H1 (cell line): Measurements from ENCODE around the gene REG1A. TPM values are rescaled to one million over a fixed set of nuclear protein-coding genes. Genes with fewer than 3 reads are reported as not detected.

Experiments
- CTCF ChIA-PET: fragments of 300-600 bp; sonication (Branson Sonifier 250); formaldehyde crosslinking; loops from one replicate; lab custom pipeline; 2021; ENCODE audit not compliant: partially characterized antibody; lab: Charles Lee
- POLR2A ChIA-PET: fragments of 300-600 bp; sonication (Branson Sonifier 250); formaldehyde crosslinking; loops from one replicate; lab custom pipeline; 2021; ENCODE audit warnings: inconsistent platforms; ENCODE audit not compliant: partially characterized antibody; lab: Charles Lee
- DNase-seq, 2 experiments: peaks; one replicate each; pipeline versions ENCODE4 v3.0.0 to v3.0.0-alpha.2; 2010 to 2022; ENCODE audit warnings: low spot score in 2 of 2, low read depth in 1 of 2, mixed read lengths in 1 of 2
- FAIRE-seq: peaks from 2 replicates; lab custom pipeline; 2011; peaks lifted over from hg19 to GRCh38; lab: Jason Lieb, UNC
- H2AFZ ChIP-seq: 2 replicates; pipeline ENCODE4 v1.8.1; 2012; ENCODE audit warnings: low read length, inconsistent platforms
- H2AK5ac ChIP-seq: 2 replicates; pipeline ENCODE4 v1.6.1; 2013; ENCODE audit warnings: low read depth, low read length
- H2BK120ac ChIP-seq: replicated peaks from 2 replicates; pipeline ENCODE3; 2013; ENCODE audit warnings: low read depth, low read length, inconsistent platforms
- H2BK12ac ChIP-seq: 2 replicates; pipeline ENCODE4 v1.6.1; 2013; ENCODE audit warnings: low read depth, low read length
- H2BK15ac ChIP-seq: 2 replicates; pipeline ENCODE4 v1.6.1; 2013; ENCODE audit warnings: low read length
- H2BK20ac ChIP-seq: 2 replicates; pipeline ENCODE4 v1.6.1; 2013; ENCODE audit warnings: low read length
- H2BK5ac ChIP-seq: 2 replicates; pipeline ENCODE4 v1.6.1; 2013; ENCODE audit warnings: low read depth, low read length
- H3K14ac ChIP-seq: 2 replicates; pipeline ENCODE4 v1.6.1; 2013; ENCODE audit warnings: inconsistent platforms; ENCODE audit not compliant: insufficient read length
- H3K18ac ChIP-seq: 2 replicates; pipeline ENCODE4 v1.6.1; 2013; ENCODE audit warnings: low read length; ENCODE audit errors: extremely low read depth
- H3K23ac ChIP-seq: 2 replicates; pipeline ENCODE4 v1.6.1; 2013; ENCODE audit warnings: inconsistent platforms; ENCODE audit not compliant: insufficient read length
- H3K23me2 ChIP-seq: 2 replicates; pipeline ENCODE4 v1.6.1; 2013; ENCODE audit warnings: low read depth, low read length
- H3K27ac ChIP-seq: 2 replicates; pipeline ENCODE4 v1.6.1; 2011; ENCODE audit warnings: low read depth, low read length, inconsistent platforms
- H3K27me3 ChIP-seq, 4 experiments: replicated peaks in 1 of 4; 1 replicate in 1 of 4; 2 replicates in 3 of 4; pipeline versions ENCODE4 v1.6.1 to v1.8.1; 2011 to 2013; ENCODE audit warnings: low read length in 3 of 4, mild to moderate bottlenecking in 3 of 4, inconsistent platforms in 2 of 4, mixed read lengths in 2 of 4, moderate library complexity in 1 of 4; ENCODE audit not compliant: control insufficient read depth in 3 of 4, insufficient read depth in 3 of 4; ENCODE audit errors: extremely low read depth in 1 of 4
- H3K36me3 ChIP-seq, 4 experiments: 2 replicates each; pipeline versions ENCODE4 v1.6.1 to v1.8.1; 2011 to 2013; ENCODE audit warnings: mild to moderate bottlenecking in 4 of 4, low read length in 3 of 4, moderate library complexity in 2 of 4, control low read depth in 1 of 4, inconsistent platforms in 1 of 4; ENCODE audit not compliant: insufficient read depth in 4 of 4, control insufficient read depth in 2 of 4
- H3K4ac ChIP-seq: replicated peaks from 2 replicates; pipeline ENCODE3; 2013; ENCODE audit warnings: low read length, low read depth, mixed read lengths, inconsistent platforms; ENCODE audit not compliant: insufficient read length
- H3K4me1 ChIP-seq, 4 experiments: replicated peaks in 1 of 4; 1 replicate in 1 of 4; 2 replicates in 3 of 4; pipeline versions ENCODE4 v1.6.1 to v1.8.1; 2011 to 2013; ENCODE audit warnings: low read length in 3 of 4, inconsistent platforms in 2 of 4, mixed read lengths in 1 of 4; ENCODE audit not compliant: insufficient read depth in 4 of 4, control insufficient read depth in 3 of 4
- H3K4me2 ChIP-seq, 2 experiments: 2 replicates each; pipeline versions ENCODE4 v1.6.1 to v1.8.1; 2011 to 2013; ENCODE audit warnings: low read depth in 2 of 2, low read length in 2 of 2, control low read depth in 1 of 2, inconsistent platforms in 1 of 2, mild to moderate bottlenecking in 1 of 2; ENCODE audit not compliant: insufficient read depth in 1 of 2
- H3K4me3 ChIP-seq, 4 experiments: fragments of 200-600, 300-600 bp in 1 of 4; sonication (generic), shearing (Covaris generic), sonication (Bioruptor Twin) in 1 of 4; 2 replicates each; pipeline versions ENCODE4 v1.5.1 to v1.8.1; 2011 to 2016; ENCODE audit warnings: low read length in 4 of 4, low read depth in 3 of 4, control low read depth in 2 of 4, inconsistent platforms in 2 of 4, mild to moderate bottlenecking in 2 of 4, mixed read lengths in 1 of 4, moderate library complexity in 1 of 4; ENCODE audit not compliant: insufficient read depth in 2 of 4; ENCODE audit errors: extremely low read depth in 1 of 4
- H3K56ac ChIP-seq: replicated peaks from 2 replicates; pipeline ENCODE3; 2013; ENCODE audit warnings: low read depth, mild to moderate bottlenecking, mixed read lengths, low read length, inconsistent platforms; ENCODE audit not compliant: insufficient read length
- H3K79me1 ChIP-seq: 2 replicates; pipeline ENCODE4 v1.6.1; 2013; ENCODE audit warnings: low read depth, low read length, control low read depth
- H3K79me2 ChIP-seq, 2 experiments: 2 replicates each; pipeline versions ENCODE4 v1.6.1 to v1.8.1; 2012 to 2013; ENCODE audit warnings: low read length in 2 of 2, mild to moderate bottlenecking in 2 of 2, inconsistent platforms in 1 of 2; ENCODE audit not compliant: insufficient read depth in 2 of 2, control insufficient read depth in 1 of 2
- H3K9ac ChIP-seq, 4 experiments: replicated peaks in 1 of 4; 1 replicate in 1 of 4; 2 replicates in 3 of 4; pipeline versions ENCODE4 v1.6.1 to v1.8.1; 2011 to 2013; ENCODE audit warnings: low read depth in 3 of 4, low read length in 3 of 4, control low read depth in 2 of 4, mild to moderate bottlenecking in 2 of 4, moderate library complexity in 2 of 4, inconsistent platforms in 1 of 4; ENCODE audit errors: extremely low read depth in 1 of 4
- H3K9me3 ChIP-seq, 2 experiments: 2 replicates each; pipeline versions ENCODE4 v1.6.1 to v1.8.1; 2012 to 2013; ENCODE audit warnings: mild to moderate bottlenecking in 2 of 2, moderate library complexity in 2 of 2, control low read depth in 1 of 2, inconsistent platforms in 1 of 2, low read depth in 1 of 2, low read length in 1 of 2, mixed read lengths in 1 of 2; ENCODE audit not compliant: insufficient read depth in 2 of 2
- H4K20me1 ChIP-seq, 2 experiments: replicated peaks in 1 of 2; 2 replicates each; pipeline versions ENCODE3 to v1.8.1; 2011 to 2013; ENCODE audit warnings: inconsistent platforms in 2 of 2, low read length in 2 of 2, mild to moderate bottlenecking in 1 of 2; ENCODE audit not compliant: insufficient read depth in 2 of 2, control insufficient read depth in 1 of 2
- H4K5ac ChIP-seq: 2 replicates; pipeline ENCODE4 v1.6.1; 2013; ENCODE audit warnings: low read length, low read depth, mixed read lengths, inconsistent platforms; ENCODE audit not compliant: insufficient read length
- H4K8ac ChIP-seq: 2 replicates; pipeline ENCODE4 v1.8.0; 2013; ENCODE audit warnings: mild to moderate bottlenecking, moderate library complexity, low read length, inconsistent platforms; ENCODE audit not compliant: insufficient read depth; ENCODE audit errors: extremely low read depth
- H4K91ac ChIP-seq: replicated peaks from 2 replicates; pipeline ENCODE3; 2013; ENCODE audit warnings: low read length, mixed read lengths, inconsistent platforms; ENCODE audit not compliant: insufficient read length
- BRCA1 ChIP-seq: IDR thresholded peaks from 2 replicates; pipeline ENCODE4 v1.6.1; 2012; ENCODE audit warnings: low read depth, low read length, improper control_type of control experiment
- GTF2F1 ChIP-seq: IDR thresholded peaks from 2 replicates; pipeline ENCODE4 v1.6.1; 2012; ENCODE audit warnings: low read depth, low read length, improper control_type of control experiment, borderline replicate concordance
- MAX ChIP-seq: IDR thresholded peaks from 2 replicates; pipeline ENCODE4 v1.6.1; 2012; ENCODE audit warnings: inconsistent platforms
- PHF8 ChIP-seq: fragments of 200-600 bp; sonication (generic); conservative IDR thresholded peaks from 2 replicates; pipeline ENCODE4 v1.7.1; 2012; ENCODE audit warnings: low read depth, mild to moderate bottlenecking, inconsistent platforms, low read length, moderate library complexity
- POLR2A ChIP-seq, 2 experiments: IDR thresholded peaks; 1 replicate in 1 of 2; 2 replicates in 1 of 2; pipeline ENCODE4 v1.6.1; 2011; ENCODE audit warnings: low read depth in 2 of 2, low read length in 2 of 2, mild to moderate bottlenecking in 2 of 2; ENCODE audit errors: control extremely low read depth in 1 of 2
- TAF1 ChIP-seq: IDR thresholded peaks from 2 replicates; pipeline ENCODE4 v1.6.1; 2011; ENCODE audit warnings: mild to moderate bottlenecking, low read depth, low read length
- TCF12 ChIP-seq: IDR thresholded peaks from 2 replicates; pipeline ENCODE4 v1.6.1; 2011; ENCODE audit warnings: low read depth, mild to moderate bottlenecking, low read length
- TEAD4 ChIP-seq: IDR thresholded peaks from 2 replicates; pipeline ENCODE4 v1.6.1; 2012; ENCODE audit warnings: low read depth, low read length, inconsistent platforms, mixed read lengths
- WGBS, 2 experiments: shearing (Covaris generic) in 1 of 2; methylation state at CpG; one replicate each; pipeline versions ENCODE4 v1.1.6 to v1.1.7; 2013 to 2015; ENCODE audit warnings: low lambda C conversion rate in 2 of 2, mixed read lengths in 2 of 2, inconsistent platforms in 1 of 2, low coverage in 1 of 2, missing lambda C conversion rate in 1 of 2; ENCODE audit not compliant: insufficient replicate concordance in 2 of 2, insufficient coverage in 1 of 2, insufficient read length in 1 of 2; ENCODE audit errors: extremely low coverage in 1 of 2, missing lambda C conversion rate in 1 of 2; 5-methylcytosine and 5-hydroxymethylcytosine counted together
- polyA plus RNA-seq, 7 experiments: library from polyadenylated mRNA; depleted of rRNA in 3 of 7; stranded (reverse) in 5 of 7; unstranded in 2 of 7; fragments of >200 nt in 5 of 7; fragments of 200-250 nt in 2 of 7; gene quantifications; 1 replicate in 5 of 7; 2 replicates in 1 of 7; 4 replicates in 1 of 7; pipeline versions ENCODE4 v1.2.1 to v1.2.3, GENCODE V29; 2011 to 2013; ENCODE audit warnings: missing spikeins in 2 of 7, mixed read lengths in 2 of 7
- total RNA-seq: library from RNA; stranded (reverse); fragmentation: NEBNext Ultra II Directional; extraction: Animal tissue kit (Norgen Biotek cat#: 25700); gene quantifications from 2 replicates; pipeline ENCODE4 v1.2.1, GENCODE V29; 2021

REG1A gene
- total and polyA plus RNA-seq, 2 of the 8 experiments (the other 6 are each of a cell fraction or from before 2014, with no cell fraction given): not detected

GRCh38 chr2:79082987-79083386 lies 37.3 kb upstream of the REG1A start:
- WGBS, 2 experiments: 94% methylated on average over 4 of the region's 5 CpGs; no CpG with 5 or more reads in 1 of the 2 experiments
- Histone ChIP-seq H3K36me3 (no peaks in the 10 kb centered on the region), H3K27ac (no peak overlapping the region), H2BK120ac (no peak overlapping the region), H2BK12ac (no peak overlapping the region), H3K9me3 (no peaks in the 10 kb centered on the region), H2AFZ (no peak overlapping the region), H3K9ac (no peak overlapping the region), H3K4me3 (no peak overlapping the region), H3K27me3 (no peaks in the 10 kb centered on the region), H3K23me2 (no peaks in the 10 kb centered on the region), H3K18ac (no peak overlapping the region), H4K5ac (no peak overlapping the region), H4K91ac (no peak overlapping the region), H4K20me1 (no peaks in the 10 kb centered on the region), H3K79me1 (no peaks in the 10 kb centered on the region), H2BK5ac (no peak overlapping the region), H3K4me2 (no peak overlapping the region), H2BK20ac (no peak overlapping the region), H3K23ac (no peak overlapping the region), H3K14ac (no peak overlapping the region), H2AK5ac (no peak overlapping the region), H4K8ac (no peak overlapping the region), H2BK15ac (no peak overlapping the region), H3K79me2 (no peaks in the 10 kb centered on the region), H3K4ac (no peak overlapping the region), H3K56ac (no peak overlapping the region), H3K4me1 (0 out of 7 replicates have a peak, but pooled peaks cover 0 to 3% (median 1%) of the 10 kb centered on the region in 4 experiments)
- DNase-seq (no peak), FAIRE-seq (no peak)
- CTCF ChIA-PET: interaction anchor here (1.0 to 1.5 kb wide), 2 partner anchors 9 to 42 kb away, joined by 3 read pairs; no protein-coding TSS in a partner anchor
- POLR2A ChIA-PET: no interaction called here
- TF ChIP-seq MAX (no peak), POLR2A (IDR thresholded peaks at IDR 0.05; ENCODE audit: control extremely low read depth in 1 of 2, low read depth in 2 of 2, low read length in 2 of 2) (no peak), TAF1 (no peak), TCF12 (no peak), BRCA1 (no peak), PHF8 (no peak), TEAD4 (no peak), GTF2F1 (no peak)
